NCI-H82 (cell line): ENCODE results near the gene RND1.
"Not testable (repeated sequence)": the region's sequence is repeated elsewhere in the genome, so short reads cannot be mapped to it uniquely, and the experiment has no call there.

Source experiments
- DNase-seq: peaks from one replicate; lab custom pipeline; 2025; lab: John Stamatoyannopoulos, UW

RND1 gene

GRCh38 chr12:48865281-48866051 lies at the start of gene RND1:
Gene RND1 (minus strand): TSS chr12:48865870. CDS start chr12:48865767, 103 bp downstream.
- DNase-seq, result peak; percentile 97

GRCh38 chr12:48910196-48910595 lies 44.5 kb upstream of the RND1 start:
- no peak for DNase-seq

GRCh38 chr12:48909698-48910097 lies 44.0 kb upstream of the RND1 start:
- DNase-seq, result not testable (repeated sequence)

- no peak for DNase-seq
Measured at GRCh38 chr12:48907245-48907644, 41.6 kb upstream of the RND1 start.

- DNase-seq, result peak; percentile 97
Measured at GRCh38 chr12:48903982-48904411, 38.3 kb upstream of the RND1 start.

- DNase-seq, result no peak
Measured at GRCh38 chr12:48903363-48903981, 37.8 kb upstream of the RND1 start.

GRCh38 chr12:48901278-48901677 lies 35.6 kb upstream of the RND1 start:
- no peak for DNase-seq

GRCh38 chr12:48899651-48900050 lies 34.0 kb upstream of the RND1 start:
- DNase-seq, result no peak

GRCh38 chr12:48894271-48894670 lies 28.6 kb upstream of the RND1 start:
- DNase-seq, result no peak

- peak; percentile 91 for DNase-seq
Measured at GRCh38 chr12:48890657-48891418, 25.2 kb upstream of the RND1 start.

GRCh38 chr12:48889679-48890078 lies 24.0 kb upstream of the RND1 start:
- DNase-seq, result no peak

GRCh38 chr12:48883305-48884161 lies 17.9 kb upstream of the RND1 start:
- DNase-seq, result peak; percentile 39

GRCh38 chr12:48882972-48883304 lies 17.3 kb upstream of the RND1 start:
- DNase-seq, result no peak

GRCh38 chr12:48882315-48882687 lies 16.6 kb upstream of the RND1 start:
- DNase-seq, result no peak

GRCh38 chr12:48881686-48882314 lies 16.1 kb upstream of the RND1 start:
- DNase-seq, result no peak

GRCh38 chr12:48880647-48881046 lies 15.0 kb upstream of the RND1 start:
- DNase-seq, result no peak

GRCh38 chr12:48878548-48878947 lies 12.9 kb upstream of the RND1 start:
- DNase-seq, result no peak

GRCh38 chr12:48875944-48876515 lies 10.4 kb upstream of the RND1 start:
- DNase-seq, result no peak

- DNase-seq, result not testable (repeated sequence)
Measured at GRCh38 chr12:48873534-48873933, 7.9 kb upstream of the RND1 start.

- no peak for DNase-seq
Measured at GRCh38 chr12:48873096-48873495, 7.4 kb upstream of the RND1 start.

- DNase-seq, result no peak
Measured at GRCh38 chr12:48869191-48869590, 3.5 kb upstream of the RND1 start.
